ENCODE measurements around the gene PDSS2. TPM values are rescaled to one million over a fixed set of nuclear protein-coding genes. Genes with fewer than 3 reads are reported as not detected.

PDSS2 gene
- total and polyA plus RNA-seq, 2 donors (not counting 1 experiment from before 2014, with no cell fraction given), result 16.9 to 17.0 TPM

GRCh38 chr6:107202876-107203468, 256.4 kb downstream of the PDSS2 start:
- H3K4me3 Mint-ChIP-seq, result no peak overlapping the region
- DNase-seq, result no peak
- Histone ChIP-seq H3K4me1 (ENCODE audit: control insufficient read depth in 2 of 2, insufficient read depth in 2 of 2, low read length in 2 of 2) (no peaks in the 10 kb centered on the region), H3K9me3 (ENCODE audit: control extremely low read depth in 1 of 3, control insufficient read depth in 2 of 3, insufficient read depth in 1 of 3, low read length in 2 of 3) (peaks cover 0 to 6% (median 5%) of the 10 kb centered on the region in 3 donors), H3K27ac (ENCODE audit: low read length in 2 of 2) (no peak overlapping the region), H3K4me2 (replicated peaks; ENCODE audit: low read depth, low read length, poor library complexity, severe bottlenecking) (no peak overlapping the region), H3K4me3 (ENCODE audit: control extremely low read depth in 1 of 5, extremely low read depth in 1 of 5, insufficient read depth in 1 of 5, low read depth in 2 of 5, low read length in 4 of 5) (no peak overlapping the region), H3K36me3 (replicated peaks in 1 of 2; ENCODE audit: control extremely low read depth in 1 of 2, control insufficient read depth in 1 of 2, extremely low read depth in 1 of 2, insufficient read depth in 2 of 2, low read length in 1 of 2) (no peaks in the 10 kb centered on the region), H4K20me1 (ENCODE audit: control insufficient read depth, insufficient read depth, low read length, poor library complexity, severe bottlenecking) (no peaks in the 10 kb centered on the region), H3K79me2 (ENCODE audit: control insufficient read depth, insufficient read depth, low read length) (no peaks in the 10 kb centered on the region), H3K9ac (ENCODE audit: low read length) (no peak overlapping the region), H3K27me3 (replicated peaks in 1 of 4; ENCODE audit: control extremely low read depth in 1 of 4, control insufficient read depth in 3 of 4, insufficient read depth in 4 of 4, low read length in 3 of 4) (no peaks in the 10 kb centered on the region), H2AFZ (ENCODE audit: insufficient read depth, low read depth, low read length, poor library complexity, severe bottlenecking) (no peak overlapping the region)
- no peak for ATAC-seq (ENCODE audit: low read depth)
- TF ChIP-seq CTCF (IDR thresholded peaks at IDR 0.05) (no peak), EZH2 (IDR thresholded peaks at IDR 0.05; ENCODE audit: borderline replicate concordance, insufficient read depth, low read depth, low read length, poor library complexity, severe bottlenecking) (no peak)
- ChIA-PET CTCF (no interaction called here), POLR2A (no interaction called here)
- WGBS (ENCODE audit: insufficient coverage), result 75% methylated on average over 3 of the region's 4 CpGs
- intact Hi-C loops (cut with micrococcal nuclease), result no loop called here
- no peaks in the 10 kb centered on the region for H3K4me1 Mint-ChIP-seq
- peaks cover 5% of the 10 kb centered on the region for H3K9me3 Mint-ChIP-seq (ENCODE audit: insufficient read depth)
- H3K27ac Mint-ChIP-seq, result no peak overlapping the region
- no peaks in the 10 kb centered on the region for H3K27me3 Mint-ChIP-seq

- intact Hi-C loops (cut with micrococcal nuclease), result no loop called here
- CTCF ChIA-PET, result interaction anchor here (0.6 to 1.7 kb wide), 3 partner anchors 8 to 39 kb away, joined by 3 to 4 read pairs (median 3); no protein-coding TSS in a partner anchor
- no peak for ATAC-seq (ENCODE audit: low read depth)
These were observed 260.5 kb downstream of the PDSS2 start for GRCh38 chr6:107198631-107199416.

More at GRCh38 chr6:107198631-107199416, 260.5 kb downstream of the PDSS2 start:
- no peak for TF ChIP-seq EZH2 (IDR thresholded peaks at IDR 0.05; ENCODE audit: borderline replicate concordance, insufficient read depth, low read depth, low read length, poor library complexity, severe bottlenecking)
- TF ChIP-seq CTCF (IDR thresholded peaks at IDR 0.05), result no peak
- Histone ChIP-seq H3K9me3 (ENCODE audit: control extremely low read depth in 1 of 3, control insufficient read depth in 2 of 3, insufficient read depth in 1 of 3, low read length in 2 of 3) (peaks cover 0 to under 1% (median 0%) of the 10 kb centered on the region in 3 donors), H3K27me3 (replicated peaks in 1 of 4; ENCODE audit: control extremely low read depth in 1 of 4, control insufficient read depth in 3 of 4, insufficient read depth in 4 of 4, low read length in 3 of 4) (no peaks in the 10 kb centered on the region), H3K9ac (ENCODE audit: low read length) (no peak overlapping the region), H3K4me2 (replicated peaks; ENCODE audit: low read depth, low read length, poor library complexity, severe bottlenecking) (no peak overlapping the region), H3K4me3 (ENCODE audit: control extremely low read depth in 1 of 5, extremely low read depth in 1 of 5, insufficient read depth in 1 of 5, low read depth in 2 of 5, low read length in 4 of 5) (no peak overlapping the region), H4K20me1 (ENCODE audit: control insufficient read depth, insufficient read depth, low read length, poor library complexity, severe bottlenecking) (no peaks in the 10 kb centered on the region), H3K4me1 (ENCODE audit: control insufficient read depth in 2 of 2, insufficient read depth in 2 of 2, low read length in 2 of 2) (no peaks in the 10 kb centered on the region), H3K27ac (ENCODE audit: low read length in 2 of 2) (no peak overlapping the region), H3K36me3 (replicated peaks in 1 of 2; ENCODE audit: control extremely low read depth in 1 of 2, control insufficient read depth in 1 of 2, extremely low read depth in 1 of 2, insufficient read depth in 2 of 2, low read length in 1 of 2) (no peaks in the 10 kb centered on the region), H2AFZ (ENCODE audit: insufficient read depth, low read depth, low read length, poor library complexity, severe bottlenecking) (no peak overlapping the region), H3K79me2 (ENCODE audit: control insufficient read depth, insufficient read depth, low read length) (no peaks in the 10 kb centered on the region)
- H3K27ac Mint-ChIP-seq, result no peak overlapping the region
- no peaks in the 10 kb centered on the region for H3K27me3 Mint-ChIP-seq
- H3K4me3 Mint-ChIP-seq, result no peak overlapping the region
- no peaks in the 10 kb centered on the region for H3K4me1 Mint-ChIP-seq
- no CpG with 5 or more reads among the region's 7 CpGs for WGBS (ENCODE audit: insufficient coverage)
- DNase-seq, result no peak
- H3K9me3 Mint-ChIP-seq (ENCODE audit: insufficient read depth), result no peaks in the 10 kb centered on the region
- POLR2A ChIA-PET, result no interaction called here

Data from B cell (primary cell).